Panc1 (cell line): ENCODE results near the gene CRIP1. TPM values are rescaled to one million over a fixed set of nuclear protein-coding genes. Genes with fewer than 3 reads are reported as not detected.

ENCODE experiments used
- ATAC-seq: fragments of 200-7000 bp; cut with Tn5 transposase; 2 replicates; pipeline ENCODE4 v1.9.1; 2020; ENCODE audit warnings: mild to moderate bottlenecking, moderate library complexity
- BruUV-seq: library from RNA; stranded (reverse); fragments of 400-500 nt; replicated peaks from 2 replicates; lab custom pipeline; 2021; lab: Mats Ljungman, UMichigan
- CTCF ChIA-PET: fragments of 300-600 bp; sonication (Branson Sonifier 250); formaldehyde crosslinking; loops from one replicate; lab custom pipeline; 2022; ENCODE audit warnings: antibody characterized with exemption; lab: Charles Lee
- POLR2A ChIA-PET: fragments of 300-600 bp; sonication (Branson Sonifier 250); formaldehyde crosslinking; loops from one replicate; lab custom pipeline; 2022; ENCODE audit warnings: antibody characterized with exemption; lab: Charles Lee
- DNase-seq: peaks from one replicate; pipeline ENCODE4 v3.0.0-alpha.2; 2010; ENCODE audit warnings: low read depth, low spot score
- H3K27ac ChIP-seq: 2 replicates; pipeline ENCODE4 v1.5.1; 2011; ENCODE audit warnings: mild to moderate bottlenecking, low read length, inconsistent platforms
- H3K27me3 ChIP-seq: fragments of 200-500 bp; sonication (Bioruptor generic); 2 replicates; pipeline ENCODE4 v1.6.0; 2014; ENCODE audit warnings: low read length, inconsistent platforms; ENCODE audit not compliant: control insufficient read depth, insufficient read depth
- H3K36me3 ChIP-seq: fragments of 200-500 bp; sonication (Bioruptor generic); 2 replicates; pipeline ENCODE4 v1.5.1; 2014; ENCODE audit warnings: inconsistent platforms, mild to moderate bottlenecking, low read length, moderate library complexity; ENCODE audit not compliant: control insufficient read depth, insufficient read depth
- H3K4me1 ChIP-seq: 2 replicates; pipeline ENCODE4 v1.5.1; 2011; ENCODE audit warnings: inconsistent platforms, mild to moderate bottlenecking, low read length, moderate library complexity; ENCODE audit not compliant: control insufficient read depth, insufficient read depth
- H3K4me3 ChIP-seq, 2 experiments: 2 replicates each; pipeline ENCODE4 v1.5.1; 2011 to 2012; ENCODE audit warnings: low read depth in 2 of 2, low read length in 2 of 2, mild to moderate bottlenecking in 2 of 2, inconsistent platforms in 1 of 2, moderate library complexity in 1 of 2
- H3K9me3 ChIP-seq: fragments of 200-500 bp; sonication (Bioruptor generic); 2 replicates; pipeline ENCODE4 v1.5.1; 2014; ENCODE audit warnings: low read depth, mild to moderate bottlenecking, inconsistent platforms, low read length, moderate library complexity; ENCODE audit not compliant: control insufficient read depth, insufficient read depth
- CTCF ChIP-seq: fragments of 450-650 bp; IDR thresholded peaks from 2 replicates; pipeline ENCODE4 v1.5.1; 2017; ENCODE audit warnings: mild to moderate bottlenecking
- POLR2AphosphoS5 ChIP-seq: IDR thresholded peaks from 2 replicates; pipeline ENCODE4 v1.6.1; 2012; ENCODE audit warnings: mild to moderate bottlenecking, low read depth, low read length, moderate library complexity
- REST ChIP-seq, 2 experiments: IDR thresholded peaks; 2 replicates each; pipeline ENCODE4 v1.6.1; 2011 to 2012; ENCODE audit warnings: low read depth in 2 of 2, control low read depth in 1 of 2, low read length in 1 of 2, mild to moderate bottlenecking in 1 of 2, moderate library complexity in 1 of 2; ENCODE audit not compliant: insufficient read depth in 1 of 2
- SIN3A ChIP-seq: IDR thresholded peaks from 2 replicates; pipeline ENCODE4 v1.6.1; 2012; ENCODE audit warnings: low read depth, mild to moderate bottlenecking, low read length, moderate library complexity, borderline replicate concordance; ENCODE audit not compliant: insufficient read depth
- TCF7L2 ChIP-seq: IDR thresholded peaks from 2 replicates; pipeline ENCODE4 v1.6.1; 2011; ENCODE audit warnings: mild to moderate bottlenecking, low read depth, low read length, inconsistent platforms
- in situ Hi-C: cut with HindIII; loops from 2 replicates; pipeline ENCODE4 v1.10.0; 2016; ENCODE audit warnings: low sequenced_read_pairs, low pct_unique_long_range_greater_than_20kb
- intact Hi-C: fragments of 100-400 bp; cut with micrococcal nuclease; formaldehyde crosslinking; loops from one replicate; pipeline ENCODE4 v1.10.0; 2022; ENCODE audit not compliant: unreplicated experiment
- total RNA-seq: library from RNA; stranded (reverse); gene quantifications from one replicate; pipeline ENCODE4 v1.2.1, GENCODE V29; 2021; ENCODE audit not compliant: unreplicated experiment

CRIP1 gene
- total RNA-seq, 1 experiment from 2014 or later = 1,056 TPM

DNA sequence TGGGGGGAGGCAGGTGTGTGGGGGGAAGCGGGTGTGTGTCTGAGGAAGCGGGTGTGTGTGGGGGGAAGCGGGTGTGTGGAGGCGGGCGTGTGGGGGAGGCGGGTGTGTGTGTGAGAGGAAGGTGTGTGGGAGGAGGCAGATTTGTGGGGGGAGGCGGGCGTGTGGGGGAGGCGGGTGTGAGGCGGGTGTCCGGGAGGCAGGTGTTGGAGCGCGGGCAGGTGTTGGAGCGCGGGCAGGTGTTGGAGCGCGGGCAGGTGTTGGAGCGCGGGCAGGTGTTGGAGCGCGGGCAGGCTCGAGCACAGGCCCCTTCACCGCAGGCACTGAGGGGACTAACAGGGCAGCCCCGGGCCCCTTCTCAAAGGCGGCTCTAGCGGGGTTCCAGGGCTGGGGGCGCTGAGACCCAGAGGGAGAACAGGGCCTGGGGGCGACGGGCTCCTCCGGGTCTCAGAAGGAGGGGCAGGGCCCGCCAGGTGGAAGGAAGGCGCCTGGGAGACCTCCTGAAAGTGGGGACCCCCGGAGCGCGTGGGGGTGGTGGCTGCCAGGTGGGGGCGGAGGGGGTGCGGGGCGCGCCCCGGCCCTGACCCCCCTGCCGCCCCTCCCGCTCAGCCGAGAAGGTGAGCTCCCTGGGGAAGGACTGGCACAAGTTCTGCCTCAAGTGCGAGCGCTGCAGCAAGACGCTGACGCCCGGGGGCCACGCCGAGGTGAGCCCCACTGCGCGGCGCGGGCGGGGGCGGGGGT is 8.9 kb upstream of the CRIP1 start:
- POLR2A ChIA-PET = interaction anchor here (0.6 kb wide), 1 partner anchor 14 kb away, joined by 6 read pairs; no protein-coding TSS in a partner anchor
- CTCF ChIA-PET = no interaction called here
- no peak overlapping the region for H3K4me3 ChIP-seq

More for the DNA sequence above, 8.9 kb upstream of the CRIP1 start:
- TF ChIP-seq TCF7L2 = no peak
- no peak for TF ChIP-seq REST (IDR thresholded peaks at IDR 0.05; ENCODE audit: insufficient read depth in 1 of 2, low read depth in 2 of 2, low read length in 1 of 2)
- no peak for TF ChIP-seq CTCF
- TF ChIP-seq SIN3A = no peak
- TF ChIP-seq POLR2AphosphoS5 = no peak
- H3K27ac ChIP-seq = no peak overlapping the region
- intact Hi-C loops (no loop called here), in situ Hi-C loops (no loop called here)
- H3K36me3 ChIP-seq = no peaks in the 10 kb centered on the region; the same call in 1 of the 2 replicates
- no peaks in the 10 kb centered on the region for H3K27me3 ChIP-seq
- ATAC-seq = no peak
- DNase-seq = no peak
- peaks cover 42% of the 10 kb centered on the region for H3K4me1 ChIP-seq
- H3K9me3 ChIP-seq = no peaks in the 10 kb centered on the region
- no TSS peak for BruUV-seq
